ENCODE data around the gene ATP8A2.
"Not testable (repeated sequence)": the region's sequence is repeated elsewhere in the genome, so short reads cannot be mapped to it uniquely, and the experiment has no call there.

GRCh38 chr13:26068372-26068771, 696.6 kb downstream of the ATP8A2 start:
- not testable (repeated sequence) for TF ChIP-seq EP300, POLR2A, POLR2AphosphoS5 (IDR thresholded peaks at IDR 0.05)
- TF ChIP-seq, protein P1, sequence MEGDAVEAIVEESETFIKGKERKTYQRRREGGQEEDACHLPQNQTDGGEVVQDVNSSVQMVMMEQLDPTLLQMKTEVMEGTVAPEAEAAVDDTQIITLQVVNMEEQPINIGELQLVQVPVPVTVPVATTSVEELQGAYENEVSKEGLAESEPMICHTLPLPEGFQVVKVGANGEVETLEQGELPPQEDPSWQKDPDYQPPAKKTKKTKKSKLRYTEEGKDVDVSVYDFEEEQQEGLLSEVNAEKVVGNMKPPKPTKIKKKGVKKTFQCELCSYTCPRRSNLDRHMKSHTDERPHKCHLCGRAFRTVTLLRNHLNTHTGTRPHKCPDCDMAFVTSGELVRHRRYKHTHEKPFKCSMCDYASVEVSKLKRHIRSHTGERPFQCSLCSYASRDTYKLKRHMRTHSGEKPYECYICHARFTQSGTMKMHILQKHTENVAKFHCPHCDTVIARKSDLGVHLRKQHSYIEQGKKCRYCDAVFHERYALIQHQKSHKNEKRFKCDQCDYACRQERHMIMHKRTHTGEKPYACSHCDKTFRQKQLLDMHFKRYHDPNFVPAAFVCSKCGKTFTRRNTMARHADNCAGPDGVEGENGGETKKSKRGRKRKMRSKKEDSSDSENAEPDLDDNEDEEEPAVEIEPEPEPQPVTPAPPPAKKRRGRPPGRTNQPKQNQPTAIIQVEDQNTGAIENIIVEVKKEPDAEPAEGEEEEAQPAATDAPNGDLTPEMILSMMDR (IDR thresholded peaks at IDR 0.05): not testable (repeated sequence)
